MCF 10A (cell line): ENCODE results near the gene ASPG. TPM values are rescaled to one million over a fixed set of nuclear protein-coding genes. Genes with fewer than 3 reads are reported as not detected.

Source experiments
- BruUV-seq: library from RNA; stranded (reverse); fragments of 400-500 nt; replicated peaks from 2 replicates; lab custom pipeline; 2021; lab: Mats Ljungman, UMichigan
- CTCF ChIA-PET: fragments of 300-600 bp; sonication (Branson Sonifier 250); formaldehyde crosslinking; extraction: SDS; loops from one replicate; lab custom pipeline; 2021; ENCODE audit warnings: antibody characterized with exemption, inconsistent platforms; lab: Yijun Ruan, JAX
- POLR2A ChIA-PET: fragments of 300-600, 350-650 bp; sonication (Branson Sonifier 250); formaldehyde crosslinking; extraction: SDS; loops from one replicate; lab custom pipeline; 2020; ENCODE audit warnings: antibody characterized with exemption, inconsistent platforms; lab: Yijun Ruan, JAX
- DNase-seq: peaks from one replicate; pipeline ENCODE4 v3.0.0-alpha.2; 2018; ENCODE audit not compliant: unreplicated experiment
- H3K27ac Mint-ChIP-seq: one replicate; pipeline ENCODE4 v1.8.0; 2022; ENCODE audit warnings: mild to moderate bottlenecking, low read depth, mixed read lengths; ENCODE audit not compliant: unreplicated experiment
- H3K27me3 Mint-ChIP-seq: one replicate; pipeline ENCODE4 v1.8.0; 2022; ENCODE audit warnings: mixed read lengths; ENCODE audit not compliant: insufficient read depth, unreplicated experiment
- H3K36me3 Mint-ChIP-seq: one replicate; pipeline ENCODE4 v1.8.0; 2022; ENCODE audit warnings: mild to moderate bottlenecking, moderate library complexity, mixed read lengths; ENCODE audit not compliant: insufficient read depth, unreplicated experiment
- H3K4me1 Mint-ChIP-seq: one replicate; pipeline ENCODE4 v1.8.0; 2022; ENCODE audit warnings: mixed read lengths; ENCODE audit not compliant: insufficient read depth, unreplicated experiment
- H3K4me3 Mint-ChIP-seq: one replicate; pipeline ENCODE4 v1.8.0; 2022; ENCODE audit warnings: mild to moderate bottlenecking, moderate library complexity, mixed read lengths; ENCODE audit not compliant: unreplicated experiment
- H3K9me3 Mint-ChIP-seq: one replicate; pipeline ENCODE4 v1.8.0; 2022; ENCODE audit warnings: mixed read lengths; ENCODE audit not compliant: unreplicated experiment
- intact Hi-C: fragments of 100-400 bp; cut with micrococcal nuclease; formaldehyde crosslinking; loops from 2 replicates; pipeline ENCODE4 v1.14.1; 2022
- total RNA-seq: library from RNA; stranded (reverse); gene quantifications from 2 replicates; pipeline ENCODE4 v1.2.3, GENCODE V29; 2022
- TF ChIP-seq, protein P1 (sequence below): fragments of 200-600 bp; IDR thresholded peaks from one replicate; pipeline ENCODE4 v1.8.0; 2022; ENCODE audit warnings: antibody characterized with exemption, mild to moderate bottlenecking; ENCODE audit not compliant: unreplicated experiment

Gene ASPG
- total RNA-seq, 1 experiment from 2014 or later, result 0.12 TPM

DNA sequence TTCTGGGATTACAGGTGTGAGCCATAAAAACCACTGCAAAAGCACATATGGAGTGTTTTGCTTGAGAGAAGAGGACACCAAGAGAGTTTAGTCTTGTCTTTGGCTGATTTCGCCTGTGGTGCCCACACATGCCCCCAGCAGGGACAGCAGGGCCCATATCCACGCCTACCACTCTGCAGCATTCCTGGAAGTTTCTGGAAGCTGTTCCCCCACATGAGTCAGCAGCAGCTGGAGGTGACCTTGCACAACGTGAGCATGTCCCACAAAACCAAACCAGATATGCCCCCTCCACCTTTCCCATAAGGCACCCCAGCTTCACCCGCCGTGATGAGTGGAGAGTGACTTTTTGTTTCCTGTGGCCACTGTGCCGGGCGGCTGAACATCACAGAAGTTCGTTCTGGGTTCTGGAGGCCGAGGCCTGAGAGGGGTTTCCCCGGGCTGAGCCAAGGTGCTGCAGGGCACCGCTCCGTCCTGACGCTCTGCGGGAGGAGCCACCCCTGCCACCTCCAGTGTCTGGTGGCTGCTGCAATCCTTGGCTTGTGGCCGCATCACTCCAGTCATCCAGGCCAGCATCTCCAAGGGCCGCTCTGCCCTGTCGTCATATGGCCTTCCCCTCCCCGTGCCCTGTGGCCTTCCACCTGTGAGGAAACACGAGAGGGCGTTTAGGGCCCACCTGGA, 4.7 kb downstream of the ASPG start:
- ChIA-PET POLR2A (no interaction called here), CTCF (interaction anchor here (0.8 kb wide), 1 partner anchor 13 kb away, joined by 5 read pairs; no protein-coding TSS in a partner anchor)
- Mint-ChIP-seq H3K27ac (no peak overlapping the region), H3K36me3 (no peaks in the 10 kb centered on the region), H3K4me3 (no peak overlapping the region), H3K4me1 (no peaks in the 10 kb centered on the region), H3K9me3 (no peaks in the 10 kb centered on the region), H3K27me3 (no peaks in the 10 kb centered on the region)
- DNase-seq, result no peak
- TF ChIP-seq, protein P1, sequence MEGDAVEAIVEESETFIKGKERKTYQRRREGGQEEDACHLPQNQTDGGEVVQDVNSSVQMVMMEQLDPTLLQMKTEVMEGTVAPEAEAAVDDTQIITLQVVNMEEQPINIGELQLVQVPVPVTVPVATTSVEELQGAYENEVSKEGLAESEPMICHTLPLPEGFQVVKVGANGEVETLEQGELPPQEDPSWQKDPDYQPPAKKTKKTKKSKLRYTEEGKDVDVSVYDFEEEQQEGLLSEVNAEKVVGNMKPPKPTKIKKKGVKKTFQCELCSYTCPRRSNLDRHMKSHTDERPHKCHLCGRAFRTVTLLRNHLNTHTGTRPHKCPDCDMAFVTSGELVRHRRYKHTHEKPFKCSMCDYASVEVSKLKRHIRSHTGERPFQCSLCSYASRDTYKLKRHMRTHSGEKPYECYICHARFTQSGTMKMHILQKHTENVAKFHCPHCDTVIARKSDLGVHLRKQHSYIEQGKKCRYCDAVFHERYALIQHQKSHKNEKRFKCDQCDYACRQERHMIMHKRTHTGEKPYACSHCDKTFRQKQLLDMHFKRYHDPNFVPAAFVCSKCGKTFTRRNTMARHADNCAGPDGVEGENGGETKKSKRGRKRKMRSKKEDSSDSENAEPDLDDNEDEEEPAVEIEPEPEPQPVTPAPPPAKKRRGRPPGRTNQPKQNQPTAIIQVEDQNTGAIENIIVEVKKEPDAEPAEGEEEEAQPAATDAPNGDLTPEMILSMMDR, result no peak
- intact Hi-C loops, result no loop called here
- no TSS peak for BruUV-seq

GRCh38 chr14:104091061-104091926, 5.8 kb downstream of the ASPG start:
- Mint-ChIP-seq H3K27ac (no peak overlapping the region), H3K4me3 (no peak overlapping the region), H3K9me3 (no peaks in the 10 kb centered on the region), H3K36me3 (no peaks in the 10 kb centered on the region), H3K27me3 (no peaks in the 10 kb centered on the region), H3K4me1 (no peaks in the 10 kb centered on the region)
- ChIA-PET POLR2A (no interaction called here), CTCF (interaction anchor here (0.5 to 1.9 kb wide), 4 partner anchors 13 to 188 kb away, joined by 3 to 7 read pairs (median 4); no protein-coding TSS in a partner anchor)
- DNase-seq, result no peak
- intact Hi-C loops, result no loop called here
- no TSS peak for BruUV-seq
- TF ChIP-seq, protein P1, result no peak

- Mint-ChIP-seq H3K27me3 (no peaks in the 10 kb centered on the region), H3K4me1 (no peaks in the 10 kb centered on the region), H3K4me3 (no peak overlapping the region), H3K9me3 (no peaks in the 10 kb centered on the region), H3K27ac (no peak overlapping the region), H3K36me3 (no peaks in the 10 kb centered on the region)
- no peak for DNase-seq
- TF ChIP-seq, protein P1, result no peak
- POLR2A ChIA-PET, result no interaction called here
- intact Hi-C loops, result no loop called here
- CTCF ChIA-PET, result interaction anchor here (0.5 to 1.9 kb wide), 7 partner anchors 14 to 595 kb away, joined by 3 to 7 read pairs (median 3); no protein-coding TSS in a partner anchor
- no TSS peak for BruUV-seq
Measured at GRCh38 chr14:104091927-104092771, 6.6 kb downstream of the ASPG start.
